Prostate gland (tissue), 2 donors: Measurements from ENCODE around the gene PLEKHA7. TPM values are rescaled to one million over a fixed set of nuclear protein-coding genes. Genes with fewer than 3 reads are reported as not detected.

ENCODE experiments used
- DNase-seq: peaks from one replicate; pipeline ENCODE4 v3.0.0-alpha.2; 2019; ENCODE audit warnings: low spot score
- H3K27ac ChIP-seq, 2 donors: fragments of 200-600 bp; sonication (generic); 2 replicates each; pipeline ENCODE4 v1.5.1; 2017 to 2019
- H3K27me3 ChIP-seq: fragments of 200-600 bp; sonication (generic); replicated peaks from 2 replicates; pipeline ENCODE4 v1.5.1; 2019; ENCODE audit not compliant: insufficient read depth
- H3K36me3 ChIP-seq, 2 donors: fragments of 200-600 bp; sonication (generic); 1 replicate in 1 of 2; 2 replicates in 1 of 2; pipeline versions ENCODE4 v1.5.1 to v1.8.1; 2017 to 2019
- H3K4me1 ChIP-seq: fragments of 200-600 bp; sonication (generic); replicated peaks from 2 replicates; pipeline ENCODE4 v1.5.1; 2019
- H3K4me3 ChIP-seq, 2 donors: fragments of 200-600 bp; sonication (generic); 2 replicates each; pipeline ENCODE4 v1.5.1; 2017 to 2019
- H3K9me3 ChIP-seq: fragments of 200-600 bp; sonication (generic); 2 replicates; pipeline ENCODE4 v1.5.1; 2017
- POLR2A ChIP-seq: fragments of 450-650 bp; IDR thresholded peaks from one replicate; pipeline ENCODE4 v1.6.1; 2016; ENCODE audit warnings: antibody characterized with exemption, mild to moderate bottlenecking
- POLR2AphosphoS5 ChIP-seq: sonication (generic); formaldehyde crosslinking; IDR thresholded peaks from one replicate; pipeline ENCODE4 v1.6.1; 2017; ENCODE audit warnings: antibody characterized with exemption
- WGBS: methylation state at CpG from one replicate; pipeline ENCODE4 v1.1.5; 2018; 5-methylcytosine and 5-hydroxymethylcytosine counted together
- intact Hi-C: fragments of 100-400 bp; cut with DNase I; formaldehyde crosslinking; loops from one replicate; pipeline ENCODE4 v1.14.2; 2022
- total RNA-seq, 2 donors: library from RNA; depleted of rRNA; stranded (reverse); fragments of >200 nt; gene quantifications; one replicate each; pipeline ENCODE4 v1.1.0, GENCODE V29; 2016
- TF ChIP-seq, protein P1 (sequence below), 4 experiments: fragments of 200-600 bp in 2 of 4; fragments of 450-650 bp in 2 of 4; sonication (generic) in 2 of 4; IDR thresholded peaks; 1 replicate in 3 of 4; 2 replicates in 1 of 4; pipeline ENCODE4 v1.5.1; 2016 to 2019; ENCODE audit warnings: antibody characterized with exemption in 4 of 4, mild to moderate bottlenecking in 2 of 4, moderate library complexity in 2 of 4

The PLEKHA7 gene
- total RNA-seq, 2 donors from 2014 or later = 14.6 to 38.3 TPM

DNA sequence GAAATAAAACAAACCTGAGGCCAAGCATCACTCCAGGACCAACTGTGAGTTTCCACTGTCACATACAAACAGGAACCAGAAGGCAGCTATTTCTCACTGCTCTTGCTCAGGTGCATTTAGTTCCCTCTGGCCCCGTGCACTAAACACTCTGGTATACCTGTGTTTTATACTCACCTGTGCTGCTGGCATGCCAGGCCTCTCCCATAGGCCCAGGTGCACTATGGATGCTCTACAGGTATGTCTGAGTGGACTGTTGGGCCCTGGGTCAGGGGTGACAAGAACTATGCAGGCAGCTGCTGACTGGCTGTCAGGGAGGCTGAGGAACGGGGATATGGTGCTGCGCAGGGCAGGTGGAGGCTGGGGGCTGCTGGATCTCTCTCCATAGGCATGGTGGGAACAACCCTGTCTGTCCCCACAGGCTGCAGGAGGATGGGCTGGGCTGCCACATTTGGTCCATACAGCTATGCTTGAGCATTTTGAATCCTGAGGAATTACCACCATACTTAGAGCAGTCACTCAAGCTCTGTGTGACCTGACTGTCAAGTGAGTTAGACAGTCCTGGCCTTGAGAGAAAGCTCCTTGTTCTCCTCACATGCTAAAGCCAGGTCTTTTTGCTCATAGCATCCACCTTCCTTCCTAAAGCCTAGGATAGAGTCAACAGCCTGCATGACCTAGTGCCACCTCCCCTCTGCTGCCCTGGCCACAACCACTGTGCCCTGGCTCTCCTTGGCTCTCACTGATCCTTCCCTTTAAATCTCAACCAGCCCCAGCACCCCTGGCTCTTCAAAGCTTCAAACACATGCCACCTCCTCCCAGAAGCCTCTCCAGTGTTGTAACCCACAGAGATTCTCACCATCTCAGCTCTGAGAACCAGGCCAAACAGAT, 202.8 kb downstream of the PLEKHA7 start:
- intact Hi-C loops = loop anchor here (10.0 kb wide), 1 partner anchor 253 kb away; no protein-coding TSS in a partner anchor
- TF ChIP-seq POLR2AphosphoS5 = no peak
- TF ChIP-seq POLR2A = no peak
- TF ChIP-seq, protein P1, sequence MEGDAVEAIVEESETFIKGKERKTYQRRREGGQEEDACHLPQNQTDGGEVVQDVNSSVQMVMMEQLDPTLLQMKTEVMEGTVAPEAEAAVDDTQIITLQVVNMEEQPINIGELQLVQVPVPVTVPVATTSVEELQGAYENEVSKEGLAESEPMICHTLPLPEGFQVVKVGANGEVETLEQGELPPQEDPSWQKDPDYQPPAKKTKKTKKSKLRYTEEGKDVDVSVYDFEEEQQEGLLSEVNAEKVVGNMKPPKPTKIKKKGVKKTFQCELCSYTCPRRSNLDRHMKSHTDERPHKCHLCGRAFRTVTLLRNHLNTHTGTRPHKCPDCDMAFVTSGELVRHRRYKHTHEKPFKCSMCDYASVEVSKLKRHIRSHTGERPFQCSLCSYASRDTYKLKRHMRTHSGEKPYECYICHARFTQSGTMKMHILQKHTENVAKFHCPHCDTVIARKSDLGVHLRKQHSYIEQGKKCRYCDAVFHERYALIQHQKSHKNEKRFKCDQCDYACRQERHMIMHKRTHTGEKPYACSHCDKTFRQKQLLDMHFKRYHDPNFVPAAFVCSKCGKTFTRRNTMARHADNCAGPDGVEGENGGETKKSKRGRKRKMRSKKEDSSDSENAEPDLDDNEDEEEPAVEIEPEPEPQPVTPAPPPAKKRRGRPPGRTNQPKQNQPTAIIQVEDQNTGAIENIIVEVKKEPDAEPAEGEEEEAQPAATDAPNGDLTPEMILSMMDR (IDR thresholded peaks at IDR 0.05) = no peak
- no peaks in the 10 kb centered on the region for H3K36me3 ChIP-seq
- no peaks in the 10 kb centered on the region for H3K9me3 ChIP-seq
- H3K27ac ChIP-seq = no peak overlapping the region
- 98% methylated on average over 3 of the region's 3 CpGs for WGBS
- no peak overlapping the region for H3K4me3 ChIP-seq
- no peaks in the 10 kb centered on the region for H3K27me3 ChIP-seq
- DNase-seq = no peak
- no peaks in the 10 kb centered on the region for H3K4me1 ChIP-seq

GRCh38 chr11:16809886-16810668, 204.1 kb downstream of the PLEKHA7 start:
- peak; percentile 80 for DNase-seq
- H3K27me3 ChIP-seq = no peaks in the 10 kb centered on the region
- no peak overlapping the region for H3K4me3 ChIP-seq
- H3K27ac ChIP-seq = no peak overlapping the region
- H3K9me3 ChIP-seq = no peaks in the 10 kb centered on the region
- 51% methylated on average over 11 of the region's 11 CpGs for WGBS
- TF ChIP-seq POLR2AphosphoS5 = peak; percentile 64
- no peak for TF ChIP-seq POLR2A
- TF ChIP-seq, protein P1 (IDR thresholded peaks at IDR 0.05) = no peak
- H3K36me3 ChIP-seq = no peaks in the 10 kb centered on the region
- intact Hi-C loops = loop anchor here (10.0 kb wide), 1 partner anchor 255 kb away; no protein-coding TSS in a partner anchor
- no peaks in the 10 kb centered on the region for H3K4me1 ChIP-seq

GRCh38 chr11:16807306-16807705, 206.9 kb downstream of the PLEKHA7 start:
- intact Hi-C loops = no loop called here
- Histone ChIP-seq H3K27me3 (no peaks in the 10 kb centered on the region), H3K4me1 (no peaks in the 10 kb centered on the region), H3K36me3 (no peaks in the 10 kb centered on the region), H3K27ac (no peak overlapping the region), H3K4me3 (no peak overlapping the region), H3K9me3 (no peaks in the 10 kb centered on the region)
- 50% methylated on average over 3 of the region's 3 CpGs for WGBS
- TF ChIP-seq POLR2A = no peak
- TF ChIP-seq POLR2AphosphoS5 = no peak
- TF ChIP-seq, protein P1 (IDR thresholded peaks at IDR 0.05) = no peak
- no peak for DNase-seq

DNA sequence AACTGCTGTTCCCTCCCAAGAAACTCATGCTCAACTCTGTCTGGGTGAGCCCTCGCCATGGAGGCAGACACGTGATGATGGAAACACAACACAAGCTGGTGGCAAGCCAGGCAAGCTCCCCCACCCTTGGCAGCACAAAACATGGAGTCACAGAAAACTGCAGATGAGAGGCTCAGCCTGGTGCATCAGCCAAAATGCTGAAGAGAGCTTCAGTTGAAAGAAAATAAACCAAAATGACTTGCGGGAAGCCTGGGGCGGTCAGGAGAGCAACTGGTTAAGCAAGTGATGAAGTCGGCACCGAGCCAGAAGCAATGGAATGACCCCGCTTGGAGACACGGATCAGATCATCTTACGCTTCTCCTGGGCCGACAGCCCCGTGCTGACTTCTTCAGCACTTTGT, 207.4 kb downstream of the PLEKHA7 start:
- H3K4me3 ChIP-seq = no peak overlapping the region
- 14% methylated on average over 11 of the region's 11 CpGs for WGBS
- H3K9me3 ChIP-seq = no peaks in the 10 kb centered on the region
- TF ChIP-seq POLR2AphosphoS5 (no peak), POLR2A (no peak)
- TF ChIP-seq, protein P1 (IDR thresholded peaks at IDR 0.05) = no peak
- intact Hi-C loops = no loop called here
- DNase-seq = peak; percentile 28
- H3K4me1 ChIP-seq = no peaks in the 10 kb centered on the region
- H3K27me3 ChIP-seq = no peaks in the 10 kb centered on the region
- no peak overlapping the region for H3K27ac ChIP-seq
- H3K36me3 ChIP-seq = no peaks in the 10 kb centered on the region
